HUDEP-2 (cell line): ENCODE results near the gene PLS1.
"Not testable (repeated sequence)": the region's sequence is repeated elsewhere in the genome, so short reads cannot be mapped to it uniquely, and the experiment has no call there.

ENCODE experiments used
- DNase-seq, 76 experiments: peaks; one replicate each; lab custom pipeline; 2025; ENCODE audit not compliant: unreplicated experiment in 76 of 76; lab: John Stamatoyannopoulos, UW

PLS1 gene

DNA sequence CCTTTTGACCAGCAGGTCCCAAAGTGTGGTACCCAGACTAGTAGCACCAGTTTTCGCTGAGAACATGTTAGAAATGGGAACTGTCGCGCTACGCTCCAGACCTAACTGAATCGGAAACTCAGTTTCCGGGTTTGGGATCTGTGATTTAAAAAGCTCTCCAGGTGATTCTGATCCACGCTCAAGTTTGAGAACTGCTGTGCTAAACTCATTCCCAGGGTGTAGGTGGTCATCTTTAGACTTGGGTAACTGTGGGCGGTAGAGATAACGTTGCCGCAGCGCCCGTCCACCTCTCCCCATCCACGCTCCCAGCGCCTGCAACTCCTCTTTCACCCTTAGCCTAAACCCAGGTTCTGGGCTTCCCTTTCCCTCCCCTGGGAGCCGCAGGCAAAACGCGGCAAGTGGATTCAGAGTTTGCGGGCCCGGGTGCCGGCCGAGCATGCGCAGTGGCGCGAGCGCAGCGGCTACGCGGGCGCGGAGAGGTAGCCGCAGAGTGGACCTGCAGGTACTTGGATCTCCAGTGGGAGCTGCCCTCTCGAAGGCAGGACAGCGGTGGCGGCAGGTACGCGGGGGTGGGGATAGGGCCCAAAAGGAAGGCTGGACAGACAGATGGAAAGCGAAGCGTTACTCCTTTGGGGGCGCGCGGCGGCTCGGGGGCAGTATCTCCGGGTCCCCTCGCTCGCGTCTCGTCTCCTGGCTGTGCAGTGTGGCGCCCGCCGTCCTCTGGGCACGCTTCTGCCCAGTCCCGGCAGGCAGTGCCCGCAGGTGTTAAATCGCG lies at the start of gene PLS1:
PLS1 (plus strand) TSS at position 443 of the 775 bp plus-strand sequence. CDS start 67,845 bp downstream, outside the sequence.
- DNase-seq = peak in 75 of 76 experiments; percentile 7 to 91 (median 74)

- no peak for DNase-seq
Observed at GRCh38 chr3:142549986-142550385, 46.2 kb upstream of the PLS1 start.

GRCh38 chr3:142552579-142552978 lies 43.6 kb upstream of the PLS1 start:
- not testable (repeated sequence) for DNase-seq

- no peak for DNase-seq
Observed at GRCh38 chr3:142553741-142554140, 42.5 kb upstream of the PLS1 start.

GRCh38 chr3:142560118-142560517 lies 36.1 kb upstream of the PLS1 start:
- DNase-seq = no peak

DNA sequence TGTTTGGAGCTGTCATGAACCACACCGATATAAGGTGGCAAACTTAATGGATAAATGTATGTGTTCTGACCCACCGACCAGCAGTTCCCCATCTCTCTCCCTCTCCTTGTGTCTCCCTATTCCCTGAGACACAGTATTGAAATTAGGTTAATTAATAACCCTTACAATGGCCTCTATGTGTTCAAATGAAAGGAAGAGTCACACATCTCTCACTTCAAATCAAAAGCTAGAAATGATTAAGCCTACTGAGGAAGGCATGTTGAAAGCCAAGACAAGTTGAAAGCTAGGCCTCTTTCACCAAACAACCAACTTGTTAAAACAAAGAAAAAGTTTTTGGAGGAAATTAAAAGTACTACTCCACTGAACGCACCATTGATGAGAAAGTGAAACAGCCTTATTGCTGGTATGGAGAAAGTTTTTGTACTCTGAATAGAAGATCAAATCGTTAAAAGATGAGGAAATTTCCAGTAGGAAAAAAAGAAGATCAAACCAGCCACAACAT lies 32.6 kb upstream of the PLS1 start:
- no peak for DNase-seq

GRCh38 chr3:142566096-142566495 lies 30.1 kb upstream of the PLS1 start:
- DNase-seq = no peak

- no peak for DNase-seq
Observed at GRCh38 chr3:142568393-142569017, 27.7 kb upstream of the PLS1 start.

GRCh38 chr3:142569422-142569821 lies 26.8 kb upstream of the PLS1 start:
- DNase-seq = not testable (repeated sequence)

DNA sequence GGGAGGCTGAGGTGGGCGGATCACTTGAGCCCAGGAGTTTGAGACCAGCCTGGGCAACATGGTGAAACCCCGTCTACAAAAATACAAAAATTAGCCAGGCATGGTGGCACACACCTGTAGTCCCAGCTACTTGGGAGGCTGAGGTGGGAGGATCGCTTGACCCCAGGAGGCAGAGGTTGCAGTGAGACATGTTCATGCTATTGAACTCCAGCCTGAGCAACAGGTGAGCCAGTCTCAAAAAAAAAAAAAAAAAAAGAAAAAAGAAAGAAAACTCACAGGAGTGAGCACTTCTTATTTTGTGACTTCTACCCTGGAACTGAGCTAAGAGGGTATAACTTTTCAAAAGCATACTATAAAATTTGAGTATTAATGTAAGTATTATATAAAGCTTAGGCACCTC lies 22.0 kb upstream of the PLS1 start:
- DNase-seq = not testable (repeated sequence)

- no peak for DNase-seq
Observed at GRCh38 chr3:142574665-142575064, 21.5 kb upstream of the PLS1 start.

DNA sequence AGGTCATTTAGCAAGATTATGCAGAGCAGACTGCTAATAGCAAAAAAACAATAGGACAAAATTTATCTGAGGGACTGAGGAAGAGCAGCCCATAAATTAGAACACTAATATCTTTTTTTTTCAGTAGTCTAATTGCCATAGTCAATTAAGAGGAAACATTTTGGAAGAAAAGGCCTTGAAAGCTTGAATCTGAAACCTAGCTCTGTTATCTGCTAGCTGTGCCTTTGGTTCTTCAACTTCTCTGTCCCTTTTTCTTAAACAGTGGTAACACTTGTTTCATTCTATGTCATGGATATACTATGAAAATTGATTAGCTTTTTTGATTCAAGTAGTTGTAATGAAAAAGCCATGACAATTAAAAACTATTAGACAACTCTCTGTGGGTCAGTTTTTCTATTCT lies 19.4 kb upstream of the PLS1 start:
- no peak for DNase-seq

GRCh38 chr3:142577696-142578328 lies 18.4 kb upstream of the PLS1 start:
- DNase-seq = peak in 1 of 76 experiments; percentile 4

GRCh38 chr3:142578329-142579223 lies 17.6 kb upstream of the PLS1 start, which contains the start of gene ATR:
ATR (minus strand) TSS chr3:142578733; CDS start chr3:142578704, 29 bp downstream.
- DNase-seq = peak; percentile 22 to 96 (median 90)

DNA sequence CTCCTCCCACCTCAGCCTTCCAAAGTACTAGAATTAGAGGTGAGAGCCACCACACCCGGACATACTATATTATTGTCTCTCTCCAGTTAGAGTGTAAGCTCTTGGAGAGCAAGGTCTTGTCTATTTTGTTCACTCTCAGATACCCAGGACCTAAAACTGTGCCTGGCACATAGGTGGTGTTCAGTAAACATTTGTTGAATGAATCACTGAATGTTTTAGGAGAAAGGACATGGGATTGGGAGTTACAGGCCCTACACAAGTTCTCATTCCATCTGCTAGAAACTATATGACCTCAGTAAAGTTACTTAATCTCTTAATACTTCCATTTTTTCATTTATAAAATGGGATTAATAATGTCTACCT lies 16.2 kb upstream of the PLS1 start:
- DNase-seq = no peak

- DNase-seq = not testable (repeated sequence)
Observed at GRCh38 chr3:142581070-142581469, 15.1 kb upstream of the PLS1 start.

DNA sequence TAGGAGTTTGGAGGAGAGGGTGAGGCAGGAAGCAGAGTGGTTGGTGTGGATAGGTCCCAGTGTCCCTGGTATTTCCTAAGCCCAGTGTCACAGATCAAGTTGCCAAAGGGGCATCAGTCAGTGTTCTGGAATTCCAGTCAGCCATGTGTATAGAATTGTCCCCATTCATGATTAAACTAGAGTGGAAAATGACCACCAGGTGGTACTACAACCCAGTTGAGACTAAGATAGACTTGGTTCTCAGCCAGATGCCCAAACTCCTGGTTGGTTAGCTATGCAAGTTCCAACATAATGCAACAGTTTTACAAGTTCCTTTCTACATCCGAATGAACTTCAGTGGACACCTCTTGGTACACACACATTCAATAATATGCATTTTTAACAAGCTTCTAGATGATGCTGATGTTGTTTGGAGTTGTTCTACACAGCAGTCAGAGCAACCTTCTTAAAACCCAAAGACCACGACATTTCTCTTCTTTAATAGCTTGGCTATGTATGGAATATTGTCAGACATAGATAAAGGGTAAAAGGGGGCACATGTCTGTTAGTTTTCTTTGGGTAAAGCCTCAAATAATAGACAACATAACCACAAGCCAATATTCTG lies 9.3 kb upstream of the PLS1 start:
- peak in 38 of 76 experiments; percentile 5 to 67 (median 39) for DNase-seq

DNA sequence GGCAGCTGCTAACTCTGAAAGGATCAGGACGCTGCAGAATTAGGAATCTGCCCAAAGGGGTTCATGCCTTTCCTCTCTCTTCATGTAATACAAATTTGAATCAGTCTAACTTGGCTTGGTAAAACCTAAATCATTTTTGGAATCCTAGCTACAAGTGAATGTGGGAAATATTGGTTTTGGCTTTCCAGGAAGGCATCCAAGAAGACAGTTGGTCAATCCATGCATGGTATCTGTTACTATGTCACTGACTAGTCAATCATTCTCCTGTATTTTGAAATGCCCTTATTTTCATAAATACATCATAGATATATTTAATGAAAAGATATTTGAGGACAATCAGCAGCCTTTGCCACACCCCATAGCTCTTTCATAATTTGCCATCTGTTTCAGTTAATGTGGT lies 7.5 kb upstream of the PLS1 start:
- no peak for DNase-seq

DNA sequence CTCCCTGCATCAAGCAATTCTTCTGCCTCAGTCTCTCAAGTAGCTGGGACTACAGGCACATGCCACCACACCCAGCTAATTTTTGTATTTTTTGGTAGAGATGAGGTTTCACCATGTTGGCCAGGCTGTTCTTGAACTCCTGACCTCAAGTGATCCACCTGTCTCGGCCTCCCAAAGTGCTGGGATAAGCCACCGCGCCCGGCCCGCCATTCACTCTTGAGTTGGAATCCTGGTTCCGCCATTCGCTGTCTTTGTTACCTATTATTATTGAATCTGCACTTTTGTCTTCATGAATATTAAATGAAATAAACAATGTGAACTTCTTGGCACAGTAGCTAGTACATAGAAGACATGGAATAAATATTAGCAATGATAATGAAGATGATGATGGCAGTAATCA lies 3.9 kb upstream of the PLS1 start:
- DNase-seq = not testable (repeated sequence)

DNA sequence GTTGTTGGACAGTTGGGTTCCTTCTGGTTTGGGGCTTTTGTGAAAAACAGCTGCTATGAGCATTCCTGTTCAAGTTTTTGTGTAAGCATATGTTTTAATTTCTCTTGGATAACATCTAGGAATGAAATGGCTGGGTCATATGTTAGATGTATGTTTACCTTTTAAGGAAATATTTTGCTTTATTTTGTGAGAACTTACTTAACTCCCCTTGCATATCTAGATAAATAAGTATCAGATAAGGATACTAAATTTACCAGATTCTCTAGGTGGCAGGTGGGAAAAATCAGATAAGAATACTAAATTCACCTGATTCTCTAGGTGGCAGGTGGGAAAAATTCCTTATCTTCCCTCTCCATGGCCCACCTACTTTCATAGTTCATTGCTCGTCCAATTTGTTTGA lies 1.1 kb upstream of the PLS1 start:
- DNase-seq = no peak
